NT2/D1 (cell line): ENCODE results near the gene PCDHGA9.
"Not testable (repeated sequence)": the region's sequence is repeated elsewhere in the genome, so short reads cannot be mapped to it uniquely, and the experiment has no call there.

Experiments
- DNase-seq: peaks from one replicate; pipeline ENCODE4 v3.0.0-alpha.2; 2011; ENCODE audit warnings: low read depth, low spot score
- H3K27me3 ChIP-seq: 2 replicates; pipeline ENCODE4 v1.6.0; 2011; ENCODE audit warnings: mild to moderate bottlenecking; ENCODE audit not compliant: insufficient read length, insufficient read depth
- H3K36me3 ChIP-seq: 2 replicates; pipeline ENCODE4 v1.6.1; 2011; ENCODE audit warnings: mild to moderate bottlenecking, low read length, mixed read lengths; ENCODE audit not compliant: insufficient read depth, insufficient read length
- H3K4me1 ChIP-seq: 2 replicates; pipeline ENCODE4 v1.5.1; 2011; ENCODE audit not compliant: insufficient read depth, insufficient read length
- H3K4me3 ChIP-seq: 2 replicates; pipeline ENCODE4 v1.5.1; 2011; ENCODE audit warnings: low read depth; ENCODE audit not compliant: insufficient read length
- H3K9ac ChIP-seq: 2 replicates; pipeline ENCODE4 v1.6.0; 2011; ENCODE audit warnings: low read depth; ENCODE audit not compliant: insufficient read length
- H3K9me3 ChIP-seq: 2 replicates; pipeline ENCODE4 v1.5.1; 2011; ENCODE audit warnings: mild to moderate bottlenecking, low read length; ENCODE audit not compliant: insufficient read depth
- SUZ12 ChIP-seq: IDR thresholded peaks from 2 replicates; pipeline ENCODE4 v1.6.1; 2011; ENCODE audit not compliant: insufficient read length, insufficient read depth; ENCODE audit errors: extremely low read depth
- YY1 ChIP-seq: IDR thresholded peaks from 2 replicates; pipeline ENCODE4 v1.6.1; 2011; ENCODE audit not compliant: insufficient read length, insufficient read depth
- ZNF274 ChIP-seq: IDR thresholded peaks from 2 replicates; pipeline ENCODE4 v1.6.1; 2011; ENCODE audit warnings: mild to moderate bottlenecking, low read depth, low read length

Gene PCDHGA9

GRCh38 chr5:141422742-141423291, 20.2 kb downstream of the PCDHGA9 start:
- TF ChIP-seq YY1 (no peak), ZNF274 (no peak), SUZ12 (no peak)
- Histone ChIP-seq H3K9ac (no peak overlapping the region), H3K9me3 (peaks cover 57% of the 10 kb centered on the region), H3K4me3 (no peak overlapping the region), H3K27me3 (peaks cover 25% of the 10 kb centered on the region), H3K36me3 (peaks cover 10% of the 10 kb centered on the region), H3K4me1 (no peaks in the 10 kb centered on the region)
- no peak for DNase-seq

GRCh38 chr5:141427783-141428426, 25.3 kb downstream of the PCDHGA9 start:
- DNase-seq = no peak
- TF ChIP-seq YY1 (no peak), SUZ12 (no peak), ZNF274 (no peak)
- H3K4me3 ChIP-seq = no peak overlapping the region
- no peaks in the 10 kb centered on the region for H3K27me3 ChIP-seq
- no peak overlapping the region for H3K9ac ChIP-seq
- peaks cover 39% of the 10 kb centered on the region for H3K9me3 ChIP-seq
- peaks cover 5% of the 10 kb centered on the region for H3K36me3 ChIP-seq
- no peaks in the 10 kb centered on the region for H3K4me1 ChIP-seq

- Histone ChIP-seq H3K9me3 (peaks cover 28% of the 10 kb centered on the region; the same call in 1 of the 2 replicates), H3K4me3 (no peak within 1 kb of the TSS), H3K27me3 (no peaks in the 10 kb centered on the region), H3K36me3 (peaks cover 5% of the 10 kb centered on the region), H3K9ac (no peak within 1 kb of the TSS), H3K4me1 (no peaks in the 10 kb centered on the region)
- no peak for DNase-seq
- TF ChIP-seq ZNF274 (no peak), SUZ12 (no peak)
Observed at GRCh38 chr5:141430332-141431113, 27.9 kb downstream of the PCDHGA9 start, which contains the start of gene PCDHGA12. Gene PCDHGA12 (plus strand): TSS chr5:141430507. CDS start chr5:141430760, 253 bp downstream.

DNA sequence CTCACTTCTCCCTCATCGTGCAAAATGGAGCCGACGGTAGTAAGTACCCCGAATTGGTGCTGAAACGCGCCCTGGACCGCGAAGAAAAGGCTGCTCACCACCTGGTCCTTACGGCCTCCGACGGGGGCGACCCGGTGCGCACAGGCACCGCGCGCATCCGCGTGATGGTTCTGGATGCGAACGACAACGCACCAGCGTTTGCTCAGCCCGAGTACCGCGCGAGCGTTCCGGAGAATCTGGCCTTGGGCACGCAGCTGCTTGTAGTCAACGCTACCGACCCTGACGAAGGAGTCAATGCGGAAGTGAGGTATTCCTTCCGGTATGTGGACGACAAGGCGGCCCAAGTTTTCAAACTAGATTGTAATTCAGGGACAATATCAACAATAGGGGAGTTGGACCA, 28.7 kb downstream of the PCDHGA9 start:
- no peak overlapping the region for H3K9ac ChIP-seq
- peaks cover 28% of the 10 kb centered on the region; the same call in 1 of the 2 replicates for H3K9me3 ChIP-seq

DNA sequence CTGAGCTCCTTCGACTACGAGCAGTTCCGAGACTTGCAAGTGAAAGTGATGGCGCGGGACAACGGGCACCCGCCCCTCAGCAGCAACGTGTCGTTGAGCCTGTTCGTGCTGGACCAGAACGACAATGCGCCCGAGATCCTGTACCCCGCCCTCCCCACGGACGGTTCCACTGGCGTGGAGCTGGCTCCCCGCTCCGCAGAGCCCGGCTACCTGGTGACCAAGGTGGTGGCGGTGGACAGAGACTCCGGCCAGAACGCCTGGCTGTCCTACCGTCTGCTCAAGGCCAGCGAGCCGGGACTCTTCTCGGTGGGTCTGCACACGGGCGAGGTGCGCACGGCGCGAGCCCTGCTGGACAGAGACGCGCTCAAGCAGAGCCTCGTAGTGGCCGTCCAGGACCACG, 29.7 kb downstream of the PCDHGA9 start:
- H3K27me3 ChIP-seq, H3K4me1 ChIP-seq, H3K4me3 ChIP-seq, H3K9ac ChIP-seq, DNase-seq, H3K36me3 ChIP-seq: not testable (repeated sequence)
- peaks cover 27% of the 10 kb centered on the region; the same call in 1 of the 2 replicates for H3K9me3 ChIP-seq

More for the DNA sequence above, 28.7 kb downstream of the PCDHGA9 start:
- no peaks in the 10 kb centered on the region for H3K27me3 ChIP-seq
- DNase-seq = no peak
- no peaks in the 10 kb centered on the region for H3K4me1 ChIP-seq
- no peak overlapping the region for H3K4me3 ChIP-seq
- H3K36me3 ChIP-seq = peaks cover 5% of the 10 kb centered on the region
- TF ChIP-seq YY1 (no peak), SUZ12 (no peak), ZNF274 (no peak)

DNA sequence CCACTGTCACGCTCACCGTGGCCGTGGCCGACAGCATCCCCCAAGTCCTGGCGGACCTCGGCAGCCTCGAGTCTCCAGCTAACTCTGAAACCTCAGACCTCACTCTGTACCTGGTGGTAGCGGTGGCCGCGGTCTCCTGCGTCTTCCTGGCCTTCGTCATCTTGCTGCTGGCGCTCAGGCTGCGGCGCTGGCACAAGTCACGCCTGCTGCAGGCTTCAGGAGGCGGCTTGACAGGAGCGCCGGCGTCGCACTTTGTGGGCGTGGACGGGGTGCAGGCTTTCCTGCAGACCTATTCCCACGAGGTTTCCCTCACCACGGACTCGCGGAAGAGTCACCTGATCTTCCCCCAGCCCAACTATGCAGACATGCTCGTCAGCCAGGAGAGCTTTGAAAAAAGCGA, 30.1 kb downstream of the PCDHGA9 start:
- H3K4me3 ChIP-seq, H3K4me1 ChIP-seq, H3K9ac ChIP-seq, H3K27me3 ChIP-seq, DNase-seq, H3K36me3 ChIP-seq: not testable (repeated sequence)
- peaks cover 23% of the 10 kb centered on the region; the same call in 1 of the 2 replicates for H3K9me3 ChIP-seq

- Histone ChIP-seq H3K4me1 (no peaks in the 10 kb centered on the region), H3K4me3 (no peak overlapping the region), H3K27me3 (no peaks in the 10 kb centered on the region), H3K9me3 (peaks cover 18% of the 10 kb centered on the region; the same call in 1 of the 2 replicates), H3K36me3 (no peaks in the 10 kb centered on the region), H3K9ac (no peak overlapping the region)
- DNase-seq = no peak
- no peak for TF ChIP-seq SUZ12
- no peak for TF ChIP-seq YY1
- TF ChIP-seq ZNF274 = no peak
Observed at GRCh38 chr5:141434006-141434405, 31.4 kb downstream of the PCDHGA9 start.
